MM.1S (cell line): ENCODE data around the gene TNFRSF25.

ENCODE experiments used
- CTCF ChIP-seq: fragments of 300-600 bp; sonication (generic); IDR thresholded peaks from 2 replicates; pipeline ENCODE4 v1.5.1; 2016; ENCODE audit warnings: antibody characterized with exemption, low read length, mixed read lengths
- EZH2 ChIP-seq: fragments of 300-600 bp; sonication (generic); optimal IDR thresholded peaks from 2 replicates; pipeline ENCODE3; 2017; ENCODE audit warnings: low read depth, mild to moderate bottlenecking, antibody characterized with exemption, low read length, mixed read lengths
- EZH2phosphoT487 ChIP-seq: fragments of 300-600 bp; sonication (generic); IDR thresholded peaks from 2 replicates; pipeline ENCODE4 v1.6.1; 2018; ENCODE audit warnings: antibody characterized with exemption, low read length

GRCh38 chr1:6502000-6502891, 36.3 kb upstream of the TNFRSF25 start:
- TF ChIP-seq CTCF (no peak), EZH2 (no peak), EZH2phosphoT487 (no peak)
